K562 (cell line): ENCODE results near the gene CENPI. TPM values are rescaled to one million over a fixed set of nuclear protein-coding genes. Genes with fewer than 3 reads are reported as not detected.

Source experiments
- ATAC-seq: fragments of 200-7000 bp; cut with Tn5 transposase; 3 replicates; pipeline ENCODE4 v1.9.1; 2020; ENCODE audit warnings: moderate library complexity
- BruUV-seq: library from RNA; stranded (reverse); fragments of 400-500 nt; replicated peaks from 2 replicates; lab custom pipeline; 2021; lab: Mats Ljungman, UMichigan
- CTCF ChIA-PET: fragments of 300-600 bp; formaldehyde crosslinking; extraction: SDS; loops from one replicate; lab custom pipeline; 2021; ENCODE audit warnings: low intra/inter-chr PET ratio; lab: Yijun Ruan, JAX
- POLR2A ChIA-PET: fragments of 300-600, 350-650 bp; sonication (Branson Sonifier 250); formaldehyde crosslinking; extraction: SDS; loops from one replicate; lab custom pipeline; 2021; ENCODE audit warnings: antibody characterized with exemption, inconsistent platforms; lab: Yijun Ruan, JAX
- DNase-seq, 4 experiments: peaks; one replicate each; pipeline versions ENCODE4 v3.0.0 to v3.0.0-alpha.2; 2011 to 2018; ENCODE audit warnings: low spot score in 3 of 4, mixed read lengths in 3 of 4; ENCODE audit errors: extremely low read depth in 1 of 4
- FAIRE-seq: peaks from 2 replicates; lab custom pipeline; 2011; peaks lifted over from hg19 to GRCh38; lab: Jason Lieb, UNC
- H2AFZ ChIP-seq: 2 replicates; pipeline ENCODE4 v1.6.0; 2011; ENCODE audit warnings: low read depth, low read length, control low read depth, inconsistent platforms
- H3K27ac ChIP-seq: fragments of 200-600 bp; 3 replicates; pipeline ENCODE4 v1.8.0; 2011; ENCODE audit warnings: low read depth, mild to moderate bottlenecking, control low read depth, inconsistent platforms, low read length, moderate library complexity, mixed read lengths; ENCODE audit errors: extremely low read depth
- H3K27me3 ChIP-seq, 2 experiments: fragments of 300-600 bp in 1 of 2; 2 replicates in 1 of 2; 3 replicates in 1 of 2; pipeline versions ENCODE4 v1.6.0 to v1.8.0; 2011; ENCODE audit warnings: inconsistent platforms in 2 of 2, low read length in 2 of 2, mild to moderate bottlenecking in 1 of 2, mixed read lengths in 1 of 2, moderate library complexity in 1 of 2; ENCODE audit not compliant: control insufficient read depth in 2 of 2, insufficient read depth in 2 of 2
- H3K36me3 ChIP-seq: fragments of 300-600 bp; 3 replicates; pipeline ENCODE4 v1.8.0; 2011; ENCODE audit warnings: mild to moderate bottlenecking, low read length, inconsistent platforms; ENCODE audit not compliant: control insufficient read depth, insufficient read depth
- H3K4me1 ChIP-seq, 2 experiments: fragments of 200-600 bp in 1 of 2; replicated peaks in 1 of 2; 2 replicates in 1 of 2; 3 replicates in 1 of 2; pipeline versions ENCODE4 v1.5.1 to v1.8.0; 2011; ENCODE audit warnings: inconsistent platforms in 2 of 2, low read length in 2 of 2, mild to moderate bottlenecking in 1 of 2, mixed read lengths in 1 of 2, moderate library complexity in 1 of 2; ENCODE audit not compliant: control insufficient read depth in 2 of 2, insufficient read depth in 2 of 2
- H3K4me2 ChIP-seq: 2 replicates; pipeline ENCODE4 v1.6.1; 2011; ENCODE audit warnings: low read length, control low read depth, inconsistent platforms, mixed read lengths; ENCODE audit not compliant: insufficient read depth
- H3K4me3 ChIP-seq: fragments of 200-600 bp; sonication (generic), shearing (Covaris generic); 2 replicates; pipeline ENCODE4 v1.5.1; 2016; ENCODE audit warnings: control low read depth, inconsistent platforms
- H3K79me2 ChIP-seq: fragments of 200-600 bp; 3 replicates; pipeline ENCODE4 v1.8.0; 2011; ENCODE audit warnings: low read length, inconsistent platforms; ENCODE audit not compliant: control insufficient read depth, insufficient read depth
- H3K9ac ChIP-seq, 2 experiments: 2 replicates each; pipeline versions ENCODE4 v1.6.0 to v1.6.1; 2011; ENCODE audit warnings: low read depth in 2 of 2, low read length in 2 of 2, control low read depth in 1 of 2, inconsistent platforms in 1 of 2, mild to moderate bottlenecking in 1 of 2, mixed read lengths in 1 of 2; ENCODE audit not compliant: insufficient read depth in 1 of 2
- H3K9me1 ChIP-seq: one replicate; pipeline ENCODE4 v1.6.0; 2011; ENCODE audit warnings: inconsistent platforms, mild to moderate bottlenecking, low read length, moderate library complexity; ENCODE audit not compliant: control insufficient read depth, insufficient read depth
- H3K9me3 ChIP-seq: replicated peaks from 2 replicates; pipeline ENCODE4 v1.5.1; 2011; ENCODE audit warnings: low read depth, low read length, inconsistent platforms; ENCODE audit not compliant: control insufficient read depth, insufficient read depth
- H4K20me1 ChIP-seq: replicated peaks from 2 replicates; pipeline ENCODE4 v1.6.1; 2011; ENCODE audit warnings: low read length, inconsistent platforms, mixed read lengths; ENCODE audit not compliant: control insufficient read depth, insufficient read depth
- ATF3 ChIP-seq, 2 experiments: fragments of 450-650 bp in 1 of 2; sonication (generic) in 1 of 2; formaldehyde crosslinking in 1 of 2; IDR thresholded peaks in 1 of 2; conservative IDR thresholded peaks in 1 of 2; 2 replicates each; pipeline versions ENCODE4 v1.6.1 to v1.8.1; 2016 to 2023; ENCODE audit warnings: mild to moderate bottlenecking in 2 of 2, moderate library complexity in 2 of 2, inconsistent platforms in 1 of 2, missing genetic modification reagents in 1 of 2
- C11orf30 ChIP-seq: fragments of 450-650 bp; IDR thresholded peaks from 2 replicates; pipeline ENCODE4 v1.6.1; 2016; ENCODE audit warnings: low read depth, mild to moderate bottlenecking
- E2F5 ChIP-seq: sonication (generic); formaldehyde crosslinking; IDR thresholded peaks from 2 replicates; pipeline ENCODE4 v1.8.0; 2022; ENCODE audit warnings: mild to moderate bottlenecking, missing genetic modification reagents
- HDGF ChIP-seq: fragments of 450-650 bp; IDR thresholded peaks from 2 replicates; pipeline ENCODE4 v1.6.1; 2016
- HMGXB4 ChIP-seq: sonication (generic); formaldehyde crosslinking; IDR thresholded peaks from 2 replicates; pipeline ENCODE4 v1.8.1; 2023; ENCODE audit warnings: mild to moderate bottlenecking, missing genetic modification reagents
- HOXB6 ChIP-seq: fragments of 250-450 bp; sonication (Bioruptor Pico); IDR thresholded peaks from 2 replicates; pipeline ENCODE4 v1.5.1; 2022; ENCODE audit warnings: mild to moderate bottlenecking, borderline replicate concordance
- KDM2B ChIP-seq: fragments of 250-450 bp; sonication (Bioruptor Pico); IDR thresholded peaks from 2 replicates; pipeline ENCODE4 v1.8.0; 2021; ENCODE audit warnings: mild to moderate bottlenecking, moderate library complexity
- L3MBTL2 ChIP-seq: fragments of 450-650 bp; IDR thresholded peaks from 2 replicates; pipeline ENCODE4 v1.6.1; 2016; ENCODE audit warnings: mild to moderate bottlenecking, moderate library complexity
- LCOR ChIP-seq: sonication (generic); formaldehyde crosslinking; IDR thresholded peaks from 2 replicates; pipeline ENCODE4 v1.8.0; 2022; ENCODE audit warnings: mild to moderate bottlenecking, missing genetic modification reagents
- MYBL2 ChIP-seq, 2 experiments: fragments of 450-650 bp in 1 of 2; sonication (generic) in 1 of 2; formaldehyde crosslinking in 1 of 2; IDR thresholded peaks; 2 replicates each; pipeline versions ENCODE4 v1.6.1 to v1.8.1; 2017 to 2022; ENCODE audit warnings: borderline replicate concordance in 1 of 2, inconsistent platforms in 1 of 2, low read depth in 1 of 2, mild to moderate bottlenecking in 1 of 2, missing genetic modification reagents in 1 of 2, moderate library complexity in 1 of 2
- NCOA4 ChIP-seq: fragments of 450-650 bp; IDR thresholded peaks from 2 replicates; pipeline ENCODE4 v1.6.1; 2018; ENCODE audit warnings: mild to moderate bottlenecking; ENCODE audit not compliant: partially characterized antibody
- PYGO2 ChIP-seq: fragments of 450-650 bp; IDR thresholded peaks from 2 replicates; pipeline ENCODE4 v1.6.1; 2016; ENCODE audit warnings: mild to moderate bottlenecking, missing genetic modification characterization, moderate library complexity, missing compliant biosample characterization
- RBM25 ChIP-seq: fragments of 200-400 bp; formaldehyde crosslinking; IDR thresholded peaks from 2 replicates; pipeline ENCODE4 v1.6.1; 2018; ENCODE audit warnings: low read length, low read depth, moderate library complexity; ENCODE audit not compliant: severe bottlenecking
- RFX7 ChIP-seq: fragments of 250-450 bp; sonication (Bioruptor Pico); IDR thresholded peaks from 2 replicates; pipeline ENCODE4 v1.5.1; 2021; ENCODE audit warnings: mild to moderate bottlenecking
- U2AF1 ChIP-seq: fragments of 200-400 bp; formaldehyde crosslinking; optimal IDR thresholded peaks from 2 replicates; pipeline ENCODE3; 2017; ENCODE audit warnings: mild to moderate bottlenecking, low read depth, low read length, moderate library complexity
- ZNF408 ChIP-seq: fragments of 250-450 bp; sonication (Bioruptor Pico); IDR thresholded peaks from 2 replicates; pipeline ENCODE4 v1.4.0; 2020; ENCODE audit warnings: low read depth, mild to moderate bottlenecking, moderate library complexity
- WGBS: fragments of 100-300 bp; shearing (Covaris generic); methylation state at CpG from one replicate; pipeline ENCODE4 v1.1.6; 2016; ENCODE audit warnings: low coverage, mixed read lengths; ENCODE audit not compliant: insufficient coverage; ENCODE audit errors: missing lambda C conversion rate; 5-methylcytosine and 5-hydroxymethylcytosine counted together
- in situ Hi-C: fragments of 300-500 bp; cut with MboI; formaldehyde crosslinking; loops from 4 replicates; pipeline ENCODE4 v1.15.0; 2018; ENCODE audit warnings: inconsistent platforms, mixed read lengths
- intact Hi-C: fragments of 100-400 bp; cut with micrococcal nuclease; formaldehyde crosslinking; loops from 2 replicates; pipeline ENCODE4 v1.14.2; 2022
- polyA plus RNA-seq, 8 experiments: library from polyadenylated mRNA; depleted of rRNA in 4 of 8; stranded (reverse) in 5 of 8; unstranded in 3 of 8; fragments of >200 nt; fragmentation: Nextera tagmentation in 2 of 8; fragmentation: Illumina TruSeq in 1 of 8; extraction: Ambion mirVana in 2 of 8; extraction: Trizol in 1 of 8; gene quantifications; 2 replicates each; pipeline versions ENCODE4 v1.2.1 to v1.2.3, GENCODE V29; 2011 to 2014; ENCODE audit warnings: inconsistent platforms in 1 of 8, missing spikeins in 1 of 8
- total RNA-seq, 7 experiments: library from RNA; depleted of rRNA in 6 of 7; stranded (reverse); fragments of >200 nt in 6 of 7; fragmentation: Illumina TruSeq in 2 of 7; extraction: Trizol in 2 of 7; gene quantifications; 2 replicates each; pipeline versions ENCODE4 v1.2.1 to v1.2.3, GENCODE V29; 2011 to 2021; ENCODE audit warnings: low replicate concordance in 1 of 7

The CENPI gene
- total and polyA plus RNA-seq, 9 of the 15 experiments (the other 6 are each of a cell fraction or from before 2014, with no cell fraction given), result 6.6 to 23.5 (median 14.9) TPM

- no peak for TF ChIP-seq ATF3 (IDR thresholded peaks at IDR 0.05)
- TF ChIP-seq ATF3 (CRISPR knock-in tag; conservative IDR thresholded peaks at IDR 0.05), result no peak
- no peak for TF ChIP-seq L3MBTL2
- no peak for TF ChIP-seq LCOR (CRISPR knock-in tag)
- no peak for TF ChIP-seq MYBL2 (IDR thresholded peaks at IDR 0.05; ENCODE audit: low read depth)
- TF ChIP-seq MYBL2 (CRISPR knock-in tag; IDR thresholded peaks at IDR 0.05; ENCODE audit: borderline replicate concordance), result no peak
- no peak for TF ChIP-seq U2AF1
- TF ChIP-seq C11orf30, result no peak
These were observed 17.5 kb upstream of the CENPI start (continued) for GRCh38 chrX:101080326-101081124.

DNA sequence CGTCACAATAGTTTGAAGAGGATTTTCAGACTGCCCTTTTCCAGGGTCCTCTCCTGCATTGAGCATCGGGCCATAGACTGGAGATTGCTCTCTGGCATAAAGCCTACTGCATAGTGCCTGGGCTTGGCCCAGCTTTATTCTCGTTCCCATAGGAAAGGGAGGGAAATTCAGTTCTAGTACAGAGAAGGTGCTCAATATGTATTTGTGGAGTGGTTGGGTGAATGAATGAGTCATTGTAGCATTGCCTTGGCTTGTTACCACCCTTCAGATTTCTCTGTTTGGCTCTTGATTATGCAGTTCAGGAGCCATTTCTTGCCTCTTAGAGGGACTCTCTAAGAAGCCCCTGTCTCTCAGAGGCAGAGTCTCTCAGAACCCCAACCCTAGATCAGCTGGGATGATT lies 16.8 kb upstream of the CENPI start:
- DNase-seq (no peak), ATAC-seq (no peak), FAIRE-seq (no peak)
- H3K27ac ChIP-seq, result no peak overlapping the region
- H3K9me1 ChIP-seq, result no peaks in the 10 kb centered on the region
- in situ Hi-C loops, result no loop called here
- H3K36me3 ChIP-seq, result no peaks in the 10 kb centered on the region
- no peaks in the 10 kb centered on the region for H3K79me2 ChIP-seq
- no peak overlapping the region for H3K4me2 ChIP-seq
- no peak overlapping the region for H3K4me3 ChIP-seq
- no peak overlapping the region for H3K9ac ChIP-seq
- intact Hi-C loops, result no loop called here
- no peak overlapping the region for H2AFZ ChIP-seq
- H4K20me1 ChIP-seq, result no peaks in the 10 kb centered on the region
- CTCF ChIA-PET, result no interaction called here
- H3K27me3 ChIP-seq, result peaks cover 0 to 11% of the 10 kb centered on the region in 2 experiments; a peak in 2 of 5 replicates
- no TSS peak for BruUV-seq
- 2% methylated on average over 3 of the region's 3 CpGs for WGBS
- POLR2A ChIA-PET, result no interaction called here
- no peaks in the 10 kb centered on the region; a peak in 1 of 5 replicates for H3K4me1 ChIP-seq
- no peaks in the 10 kb centered on the region for H3K9me3 ChIP-seq
- no peak for TF ChIP-seq NCOA4
- no peak for TF ChIP-seq ZNF408
- no peak for TF ChIP-seq HMGXB4 (CRISPR knock-in tag)
- TF ChIP-seq RFX7 (CRISPR knock-in tag), result no peak
- TF ChIP-seq HDGF, result no peak
- TF ChIP-seq RBM25, result no peak
- TF ChIP-seq E2F5 (CRISPR knock-in tag), result no peak
- TF ChIP-seq PYGO2 (tag), result no peak
- TF ChIP-seq HOXB6 (CRISPR knock-in tag), result no peak
- TF ChIP-seq KDM2B, result no peak
